Loucy (cell line): ENCODE results near the gene MEIKIN.

ENCODE experiments used
- H2AFZ ChIP-seq: fragments of 200-600 bp; sonication (generic); 2 replicates; pipeline ENCODE4 v1.6.0; 2016; ENCODE audit warnings: antibody characterized with exemption, mild to moderate bottlenecking, low read length, moderate library complexity
- H3F3A ChIP-seq: fragments of 200-600 bp; 2 replicates; pipeline ENCODE4 v1.6.0; 2016; ENCODE audit warnings: antibody characterized with exemption, low read depth, mild to moderate bottlenecking
- H3K27me3 ChIP-seq: fragments of 200-600 bp; sonication (generic); 2 replicates; pipeline ENCODE4 v1.6.1; 2014; ENCODE audit warnings: low read length, mild to moderate bottlenecking; ENCODE audit not compliant: insufficient read depth, poor library complexity, severe bottlenecking
- H3K36me3 ChIP-seq: fragments of 200-600 bp; sonication (generic); 2 replicates; pipeline ENCODE4 v1.6.1; 2016; ENCODE audit warnings: low read length; ENCODE audit not compliant: insufficient read depth
- H3K4me1 ChIP-seq: fragments of 200-600 bp; sonication (generic); 2 replicates; pipeline ENCODE4 v1.5.1; 2014; ENCODE audit warnings: low read length, mild to moderate bottlenecking; ENCODE audit not compliant: insufficient read depth, poor library complexity, severe bottlenecking
- H3K4me2 ChIP-seq: fragments of 200-600 bp; sonication (generic); 2 replicates; pipeline ENCODE4 v1.6.0; 2014; ENCODE audit warnings: antibody characterized with exemption, low read length, low read depth, mild to moderate bottlenecking; ENCODE audit not compliant: poor library complexity, severe bottlenecking
- H3K4me3 ChIP-seq: fragments of 200-600 bp; sonication (generic); 2 replicates; pipeline ENCODE4 v1.5.1; 2014; ENCODE audit warnings: low read length, mild to moderate bottlenecking, mixed read lengths; ENCODE audit not compliant: poor library complexity, severe bottlenecking
- H3K79me2 ChIP-seq: fragments of 200-600 bp; sonication (generic); 2 replicates; pipeline ENCODE4 v1.6.1; 2014; ENCODE audit warnings: low read length; ENCODE audit not compliant: insufficient read depth
- H3K9ac ChIP-seq: fragments of 200-600 bp; sonication (generic); 2 replicates; pipeline ENCODE4 v1.6.0; 2014; ENCODE audit warnings: mild to moderate bottlenecking, low read depth, low read length, moderate library complexity; ENCODE audit not compliant: poor library complexity, severe bottlenecking
- H3K9me2 ChIP-seq: fragments of 200-600 bp; sonication (generic); replicated peaks from 2 replicates; pipeline ENCODE4 v1.6.1; 2016; ENCODE audit warnings: low read depth, low read length, mixed read lengths
- H3K9me3 ChIP-seq: fragments of 200-600 bp; sonication (generic); 2 replicates; pipeline ENCODE4 v1.6.1; 2014; ENCODE audit warnings: mild to moderate bottlenecking, antibody characterized with exemption, low read length, low read depth; ENCODE audit not compliant: insufficient read depth
- H4K20me1 ChIP-seq: fragments of 200-600 bp; sonication (generic); 2 replicates; pipeline ENCODE4 v1.6.0; 2014; ENCODE audit warnings: antibody characterized with exemption, low read length, mild to moderate bottlenecking; ENCODE audit not compliant: insufficient read depth, poor library complexity, severe bottlenecking
- CTCF ChIP-seq: fragments of 200-600 bp; sonication (generic); conservative IDR thresholded peaks from 2 replicates; pipeline ENCODE4 v1.5.1; 2014; ENCODE audit warnings: mild to moderate bottlenecking, antibody characterized with exemption, low read length
- EZH2phosphoT487 ChIP-seq: fragments of 200-600 bp; IDR thresholded peaks from 2 replicates; pipeline ENCODE4 v1.6.1; 2018; ENCODE audit warnings: antibody characterized with exemption, mild to moderate bottlenecking, moderate library complexity, borderline replicate concordance

MEIKIN gene

GRCh38 chr5:131939690-131940345, 5.6 kb downstream of the MEIKIN start:
- no peaks in the 10 kb centered on the region for H3K9me2 ChIP-seq
- H3K79me2 ChIP-seq, result no peaks in the 10 kb centered on the region
- H3K4me3 ChIP-seq, result no peak overlapping the region
- no peaks in the 10 kb centered on the region for H3K27me3 ChIP-seq
- H3F3A ChIP-seq, result no peaks in the 10 kb centered on the region
- no peaks in the 10 kb centered on the region for H3K36me3 ChIP-seq
- H2AFZ ChIP-seq, result no peak overlapping the region
- no peaks in the 10 kb centered on the region for H3K4me1 ChIP-seq
- H4K20me1 ChIP-seq, result no peaks in the 10 kb centered on the region
- no peak overlapping the region for H3K9ac ChIP-seq
- TF ChIP-seq CTCF (no peak), EZH2phosphoT487 (no peak)
- H3K9me3 ChIP-seq, result no peaks in the 10 kb centered on the region
- H3K4me2 ChIP-seq, result no peak overlapping the region

GRCh38 chr5:131932235-131932634, 13.2 kb downstream of the MEIKIN start:
- Histone ChIP-seq H3K4me3 (no peak overlapping the region), H3K27me3 (no peaks in the 10 kb centered on the region), H3K9me2 (no peaks in the 10 kb centered on the region), H3K4me2 (no peak overlapping the region), H4K20me1 (no peaks in the 10 kb centered on the region), H3K79me2 (no peaks in the 10 kb centered on the region), H3F3A (no peaks in the 10 kb centered on the region), H3K4me1 (no peaks in the 10 kb centered on the region), H3K9ac (no peak overlapping the region), H3K9me3 (no peaks in the 10 kb centered on the region), H2AFZ (no peak overlapping the region), H3K36me3 (no peaks in the 10 kb centered on the region)
- TF ChIP-seq EZH2phosphoT487 (no peak), CTCF (no peak)

- Histone ChIP-seq H3K9me2 (no peaks in the 10 kb centered on the region), H3K4me1 (no peaks in the 10 kb centered on the region), H3K27me3 (no peaks in the 10 kb centered on the region), H2AFZ (no peak overlapping the region), H3K4me2 (no peak overlapping the region), H3K36me3 (no peaks in the 10 kb centered on the region), H3K9me3 (no peaks in the 10 kb centered on the region), H3F3A (no peaks in the 10 kb centered on the region), H3K9ac (no peak overlapping the region), H3K4me3 (no peak overlapping the region), H4K20me1 (no peaks in the 10 kb centered on the region), H3K79me2 (no peaks in the 10 kb centered on the region)
- TF ChIP-seq EZH2phosphoT487, result no peak
- no peak for TF ChIP-seq CTCF
Observed at GRCh38 chr5:131928957-131929356, 16.5 kb downstream of the MEIKIN start.
